Neural cell (in vitro differentiated cells): Measurements from ENCODE around the gene XYLT2.

Experiments used
- EP300 ChIP-seq: fragments of 450-650 bp; conservative IDR thresholded peaks from 2 replicates; pipeline ENCODE4 v1.6.1; 2014; ENCODE audit warnings: antibody characterized with exemption, mild to moderate bottlenecking, moderate library complexity; ENCODE audit not compliant: poor library complexity, severe bottlenecking
- EZH2 ChIP-seq: fragments of 200-600, 300-800 bp; shearing (Covaris generic), sonication (generic); IDR thresholded peaks from 2 replicates; pipeline ENCODE4 v1.6.1; 2014; ENCODE audit warnings: antibody characterized with exemption, low read length, borderline replicate concordance, mild to moderate bottlenecking; ENCODE audit not compliant: insufficient read depth, poor library complexity, severe bottlenecking
- MXI1 ChIP-seq: fragments of 450-650 bp; conservative IDR thresholded peaks from 2 replicates; pipeline ENCODE4 v1.6.1; 2014; ENCODE audit warnings: antibody characterized with exemption, mild to moderate bottlenecking; ENCODE audit not compliant: poor library complexity, severe bottlenecking
- POLR2AphosphoS5 ChIP-seq: IDR thresholded peaks from 2 replicates; pipeline ENCODE4 v1.6.1; 2012
- RAD21 ChIP-seq: fragments of 450-650 bp; conservative IDR thresholded peaks from 2 replicates; pipeline ENCODE4 v1.6.1; 2014; ENCODE audit warnings: antibody characterized with exemption, mild to moderate bottlenecking, moderate library complexity
- TF ChIP-seq, protein P1 (sequence below): fragments of 450-650 bp; IDR thresholded peaks from 2 replicates; pipeline ENCODE4 v1.5.1; 2014; ENCODE audit warnings: antibody characterized with exemption, mild to moderate bottlenecking, moderate library complexity; ENCODE audit not compliant: poor library complexity, severe bottlenecking

DNA sequence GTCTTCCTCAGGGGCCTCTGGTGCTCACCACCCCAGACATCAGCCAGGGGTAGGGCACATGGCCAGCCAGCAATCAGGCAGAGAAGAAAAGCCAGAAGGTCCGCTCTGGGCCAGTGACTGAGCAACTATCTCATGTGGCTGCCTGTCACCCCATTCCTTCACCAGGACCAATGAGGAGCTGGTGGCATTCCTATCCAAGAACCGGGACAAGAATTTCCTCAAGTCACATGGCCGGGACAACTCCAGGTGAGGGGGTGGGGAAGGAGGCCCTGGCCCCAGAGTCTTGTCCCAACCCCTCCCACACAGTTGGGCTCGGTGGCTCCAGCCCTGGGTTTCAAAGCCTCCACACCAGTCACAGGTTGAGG lies 9.4 kb downstream of the XYLT2 start:
- no peak for TF ChIP-seq MXI1
- TF ChIP-seq EZH2, result no peak
- TF ChIP-seq, protein P1, sequence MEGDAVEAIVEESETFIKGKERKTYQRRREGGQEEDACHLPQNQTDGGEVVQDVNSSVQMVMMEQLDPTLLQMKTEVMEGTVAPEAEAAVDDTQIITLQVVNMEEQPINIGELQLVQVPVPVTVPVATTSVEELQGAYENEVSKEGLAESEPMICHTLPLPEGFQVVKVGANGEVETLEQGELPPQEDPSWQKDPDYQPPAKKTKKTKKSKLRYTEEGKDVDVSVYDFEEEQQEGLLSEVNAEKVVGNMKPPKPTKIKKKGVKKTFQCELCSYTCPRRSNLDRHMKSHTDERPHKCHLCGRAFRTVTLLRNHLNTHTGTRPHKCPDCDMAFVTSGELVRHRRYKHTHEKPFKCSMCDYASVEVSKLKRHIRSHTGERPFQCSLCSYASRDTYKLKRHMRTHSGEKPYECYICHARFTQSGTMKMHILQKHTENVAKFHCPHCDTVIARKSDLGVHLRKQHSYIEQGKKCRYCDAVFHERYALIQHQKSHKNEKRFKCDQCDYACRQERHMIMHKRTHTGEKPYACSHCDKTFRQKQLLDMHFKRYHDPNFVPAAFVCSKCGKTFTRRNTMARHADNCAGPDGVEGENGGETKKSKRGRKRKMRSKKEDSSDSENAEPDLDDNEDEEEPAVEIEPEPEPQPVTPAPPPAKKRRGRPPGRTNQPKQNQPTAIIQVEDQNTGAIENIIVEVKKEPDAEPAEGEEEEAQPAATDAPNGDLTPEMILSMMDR, result no peak
- no peak for TF ChIP-seq POLR2AphosphoS5
- TF ChIP-seq RAD21, result no peak
- no peak for TF ChIP-seq EP300
